Keratinocyte (primary cell): ENCODE measurements around the gene SGCB.

Experiments
- CTCF ChIP-seq, 3 experiments: IDR thresholded peaks in 1 of 3; conservative IDR thresholded peaks in 1 of 3; optimal IDR thresholded peaks in 1 of 3; 2 replicates in 2 of 3; 3 replicates in 1 of 3; pipeline versions ENCODE3 to v1.5.1; 2011; ENCODE audit warnings: low read length in 3 of 3, mild to moderate bottlenecking in 3 of 3, moderate library complexity in 2 of 3, control low read depth in 1 of 3, inconsistent platforms in 1 of 3; ENCODE audit not compliant: insufficient read depth in 2 of 3; ENCODE audit errors: extremely low read depth in 1 of 3
- EZH2 ChIP-seq: IDR thresholded peaks from one replicate; pipeline ENCODE4 v1.6.1; 2012; ENCODE audit warnings: inconsistent platforms, mild to moderate bottlenecking, low read length, moderate library complexity

GRCh38 chr4:52015366-52015765 is 22.7 kb downstream of the SGCB start:
- TF ChIP-seq CTCF (optimal IDR thresholded peaks at IDR 0.05 in 1 of 3, IDR thresholded peaks at IDR 0.05 in 1 of 3, conservative IDR thresholded peaks at IDR 0.05 in 1 of 3; ENCODE audit: extremely low read depth in 1 of 3, insufficient read depth in 2 of 3, low read length in 3 of 3) (no peak), EZH2 (no peak)
